ENCODE results near the gene WDFY4. TPM values are rescaled to one million over a fixed set of nuclear protein-coding genes. Genes with fewer than 3 reads are reported as not detected.
"Not testable (repeated sequence)": the region's sequence is repeated elsewhere in the genome, so short reads cannot be mapped to it uniquely, and the experiment has no call there.

WDFY4 gene
- total and polyA plus RNA-seq, 4 donors, result 0.57 to 7.1 (median 2.0) TPM

DNA sequence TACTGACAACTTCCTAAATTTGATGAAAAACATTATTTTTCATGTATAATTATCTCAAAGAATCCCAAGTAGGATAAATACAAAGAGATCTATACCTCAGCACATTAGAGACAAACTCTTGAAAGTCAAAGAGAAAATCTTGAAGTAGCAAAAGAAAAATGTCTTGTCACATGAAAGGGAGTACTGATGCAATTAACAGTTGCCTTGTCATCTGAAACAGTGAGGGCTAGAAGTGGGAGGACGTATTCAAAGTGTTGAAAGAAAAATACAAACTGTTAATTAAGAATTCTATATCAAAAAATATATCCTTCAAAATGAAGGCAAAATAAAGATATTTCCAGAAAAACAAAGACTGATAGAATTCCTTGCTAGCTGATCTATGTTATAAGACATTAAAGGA, 44.3 kb upstream of the WDFY4 start:
- Histone ChIP-seq H3K4me1 (ENCODE audit: control insufficient read depth in 4 of 4, insufficient read depth in 4 of 4, low read length in 3 of 4) (no peaks in the 10 kb centered on the region), H3K4me3 (ENCODE audit: low read depth in 1 of 3, low read length in 3 of 3) (no peak overlapping the region), H3K9ac (ENCODE audit: low read depth in 1 of 2, low read length in 2 of 2) (no peak overlapping the region), H3K27me3 (ENCODE audit: control insufficient read depth in 4 of 4, insufficient read depth in 4 of 4, low read length in 3 of 4) (no peaks in the 10 kb centered on the region), H3K36me3 (ENCODE audit: control insufficient read depth in 4 of 4, insufficient read depth in 3 of 4, low read depth in 1 of 4, low read length in 3 of 4) (no peaks in the 10 kb centered on the region), H3K9me3 (ENCODE audit: control insufficient read depth in 4 of 4, low read length in 3 of 4) (peaks cover 0 to 3% (median 0%) of the 10 kb centered on the region in 4 donors), H3K27ac (ENCODE audit: low read depth in 1 of 2, low read length in 2 of 2) (no peak overlapping the region)
- TF ChIP-seq, protein P1, sequence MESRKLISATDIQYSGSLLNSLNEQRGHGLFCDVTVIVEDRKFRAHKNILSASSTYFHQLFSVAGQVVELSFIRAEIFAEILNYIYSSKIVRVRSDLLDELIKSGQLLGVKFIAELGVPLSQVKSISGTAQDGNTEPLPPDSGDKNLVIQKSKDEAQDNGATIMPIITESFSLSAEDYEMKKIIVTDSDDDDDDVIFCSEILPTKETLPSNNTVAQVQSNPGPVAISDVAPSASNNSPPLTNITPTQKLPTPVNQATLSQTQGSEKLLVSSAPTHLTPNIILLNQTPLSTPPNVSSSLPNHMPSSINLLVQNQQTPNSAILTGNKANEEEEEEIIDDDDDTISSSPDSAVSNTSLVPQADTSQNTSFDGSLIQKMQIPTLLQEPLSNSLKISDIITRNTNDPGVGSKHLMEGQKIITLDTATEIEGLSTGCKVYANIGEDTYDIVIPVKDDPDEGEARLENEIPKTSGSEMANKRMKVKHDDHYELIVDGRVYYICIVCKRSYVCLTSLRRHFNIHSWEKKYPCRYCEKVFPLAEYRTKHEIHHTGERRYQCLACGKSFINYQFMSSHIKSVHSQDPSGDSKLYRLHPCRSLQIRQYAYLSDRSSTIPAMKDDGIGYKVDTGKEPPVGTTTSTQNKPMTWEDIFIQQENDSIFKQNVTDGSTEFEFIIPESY (IDR thresholded peaks at IDR 0.05), result no peak
- TF ChIP-seq, protein P2, sequence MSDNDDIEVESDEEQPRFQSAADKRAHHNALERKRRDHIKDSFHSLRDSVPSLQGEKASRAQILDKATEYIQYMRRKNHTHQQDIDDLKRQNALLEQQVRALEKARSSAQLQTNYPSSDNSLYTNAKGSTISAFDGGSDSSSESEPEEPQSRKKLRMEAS (IDR thresholded peaks at IDR 0.05), result no peak
- TF ChIP-seq, protein P3, sequence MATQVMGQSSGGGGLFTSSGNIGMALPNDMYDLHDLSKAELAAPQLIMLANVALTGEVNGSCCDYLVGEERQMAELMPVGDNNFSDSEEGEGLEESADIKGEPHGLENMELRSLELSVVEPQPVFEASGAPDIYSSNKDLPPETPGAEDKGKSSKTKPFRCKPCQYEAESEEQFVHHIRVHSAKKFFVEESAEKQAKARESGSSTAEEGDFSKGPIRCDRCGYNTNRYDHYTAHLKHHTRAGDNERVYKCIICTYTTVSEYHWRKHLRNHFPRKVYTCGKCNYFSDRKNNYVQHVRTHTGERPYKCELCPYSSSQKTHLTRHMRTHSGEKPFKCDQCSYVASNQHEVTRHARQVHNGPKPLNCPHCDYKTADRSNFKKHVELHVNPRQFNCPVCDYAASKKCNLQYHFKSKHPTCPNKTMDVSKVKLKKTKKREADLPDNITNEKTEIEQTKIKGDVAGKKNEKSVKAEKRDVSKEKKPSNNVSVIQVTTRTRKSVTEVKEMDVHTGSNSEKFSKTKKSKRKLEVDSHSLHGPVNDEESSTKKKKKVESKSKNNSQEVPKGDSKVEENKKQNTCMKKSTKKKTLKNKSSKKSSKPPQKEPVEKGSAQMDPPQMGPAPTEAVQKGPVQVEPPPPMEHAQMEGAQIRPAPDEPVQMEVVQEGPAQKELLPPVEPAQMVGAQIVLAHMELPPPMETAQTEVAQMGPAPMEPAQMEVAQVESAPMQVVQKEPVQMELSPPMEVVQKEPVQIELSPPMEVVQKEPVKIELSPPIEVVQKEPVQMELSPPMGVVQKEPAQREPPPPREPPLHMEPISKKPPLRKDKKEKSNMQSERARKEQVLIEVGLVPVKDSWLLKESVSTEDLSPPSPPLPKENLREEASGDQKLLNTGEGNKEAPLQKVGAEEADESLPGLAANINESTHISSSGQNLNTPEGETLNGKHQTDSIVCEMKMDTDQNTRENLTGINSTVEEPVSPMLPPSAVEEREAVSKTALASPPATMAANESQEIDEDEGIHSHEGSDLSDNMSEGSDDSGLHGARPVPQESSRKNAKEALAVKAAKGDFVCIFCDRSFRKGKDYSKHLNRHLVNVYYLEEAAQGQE (IDR thresholded peaks at IDR 0.05), result no peak
- TF ChIP-seq HNF4G (IDR thresholded peaks at IDR 0.05), result no peak
- no peak for TF ChIP-seq SP1 (IDR thresholded peaks at IDR 0.05)
- no peak for TF ChIP-seq NR2F2 (IDR thresholded peaks at IDR 0.05)
- no peak for TF ChIP-seq HNF4A (conservative IDR thresholded peaks at IDR 0.05)
- TF ChIP-seq, protein P4, sequence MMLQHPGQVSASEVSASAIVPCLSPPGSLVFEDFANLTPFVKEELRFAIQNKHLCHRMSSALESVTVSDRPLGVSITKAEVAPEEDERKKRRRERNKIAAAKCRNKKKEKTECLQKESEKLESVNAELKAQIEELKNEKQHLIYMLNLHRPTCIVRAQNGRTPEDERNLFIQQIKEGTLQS (IDR thresholded peaks at IDR 0.05), result no peak
- no peak for DNase-seq (ENCODE audit: low spot score)
- WGBS, result 72% methylated on average over 1 of the region's 1 CpG

DNA sequence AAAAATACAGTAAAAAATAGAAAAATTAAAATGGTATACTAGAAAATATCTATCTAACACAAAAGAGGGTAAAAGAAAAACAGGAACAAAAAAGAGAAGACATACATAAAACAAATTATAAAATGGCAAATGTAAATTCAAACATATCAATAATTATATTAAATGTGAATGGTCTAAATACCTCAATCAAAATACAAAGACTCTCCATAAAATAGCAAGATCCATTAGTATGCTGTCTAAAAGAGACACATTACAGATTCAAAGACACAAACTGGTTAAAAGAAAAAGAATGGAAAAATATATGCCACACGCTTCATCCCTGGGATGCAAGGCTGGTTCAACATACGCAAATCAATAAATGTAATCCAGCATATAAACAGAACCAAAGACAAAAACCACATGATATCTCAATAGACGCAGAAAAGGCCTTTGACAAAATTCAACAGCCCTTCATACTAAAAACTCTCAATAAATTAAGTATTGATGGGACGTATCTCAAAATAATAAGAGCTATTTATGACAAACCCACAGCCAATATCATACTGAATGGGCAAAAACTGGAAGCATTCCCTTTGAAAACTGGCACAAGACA, 43.5 kb upstream of the WDFY4 start:
- H3K9ac ChIP-seq (ENCODE audit: low read depth in 1 of 2, low read length in 2 of 2); H3K27ac ChIP-seq (ENCODE audit: low read depth in 1 of 2, low read length in 2 of 2): not testable (repeated sequence)
- WGBS, result 88% methylated on average over 4 of the region's 4 CpGs

DNA sequence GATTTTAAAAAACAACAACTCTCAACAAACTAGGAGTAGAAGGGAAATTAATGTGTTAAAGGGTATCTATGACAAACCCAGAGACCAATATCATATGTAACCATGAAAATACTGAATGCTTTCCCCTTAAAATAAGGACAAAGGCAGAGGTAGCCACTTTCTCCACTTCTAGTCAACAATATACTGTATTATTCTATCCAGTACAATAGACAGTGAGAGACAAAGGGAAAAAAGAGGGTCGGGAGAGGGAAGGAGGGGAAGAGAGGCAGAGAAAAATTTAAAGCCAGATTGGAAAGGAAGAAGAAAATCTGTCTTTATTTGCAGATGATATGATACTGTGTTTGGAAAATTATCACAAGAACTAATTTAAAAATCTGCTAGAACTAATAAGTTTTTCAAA, 39.1 kb upstream of the WDFY4 start:
- Histone ChIP-seq H3K36me3 (ENCODE audit: control insufficient read depth in 4 of 4, insufficient read depth in 3 of 4, low read depth in 1 of 4, low read length in 3 of 4) (no peaks in the 10 kb centered on the region), H3K27ac (ENCODE audit: low read depth in 1 of 2, low read length in 2 of 2) (no peak overlapping the region), H3K4me1 (ENCODE audit: control insufficient read depth in 4 of 4, insufficient read depth in 4 of 4, low read length in 3 of 4) (no peaks in the 10 kb centered on the region), H3K9me3 (ENCODE audit: control insufficient read depth in 4 of 4, low read length in 3 of 4) (no peaks in the 10 kb centered on the region), H3K27me3 (ENCODE audit: control insufficient read depth in 4 of 4, insufficient read depth in 4 of 4, low read length in 3 of 4) (no peaks in the 10 kb centered on the region), H3K4me3 (ENCODE audit: low read depth in 1 of 3, low read length in 3 of 3) (no peak overlapping the region), H3K9ac (ENCODE audit: low read depth in 1 of 2, low read length in 2 of 2) (no peak overlapping the region)
- no peak for TF ChIP-seq HNF4A (conservative IDR thresholded peaks at IDR 0.05)
- TF ChIP-seq, protein P3 (IDR thresholded peaks at IDR 0.05), result no peak
- TF ChIP-seq, protein P1 (IDR thresholded peaks at IDR 0.05), result no peak
- TF ChIP-seq FOXA1 (IDR thresholded peaks at IDR 0.05), result no peak
- no peak for TF ChIP-seq RAD21 (IDR thresholded peaks at IDR 0.05)
- DNase-seq (ENCODE audit: low spot score), result no peak
- WGBS, result 65% methylated on average over 1 of the region's 1 CpG

More for the DNA sequence above, 43.5 kb upstream of the WDFY4 start:
- DNase-seq (ENCODE audit: low spot score); H3K4me1 ChIP-seq (ENCODE audit: control insufficient read depth in 4 of 4, insufficient read depth in 4 of 4, low read length in 3 of 4); H3K36me3 ChIP-seq (ENCODE audit: control insufficient read depth in 4 of 4, insufficient read depth in 3 of 4, low read depth in 1 of 4, low read length in 3 of 4); H3K9me3 ChIP-seq (ENCODE audit: control insufficient read depth in 4 of 4, low read length in 3 of 4); H3K27me3 ChIP-seq (ENCODE audit: control insufficient read depth in 4 of 4, insufficient read depth in 4 of 4, low read length in 3 of 4); H3K4me3 ChIP-seq (ENCODE audit: low read depth in 1 of 3, low read length in 3 of 3): not testable (repeated sequence)

DNA sequence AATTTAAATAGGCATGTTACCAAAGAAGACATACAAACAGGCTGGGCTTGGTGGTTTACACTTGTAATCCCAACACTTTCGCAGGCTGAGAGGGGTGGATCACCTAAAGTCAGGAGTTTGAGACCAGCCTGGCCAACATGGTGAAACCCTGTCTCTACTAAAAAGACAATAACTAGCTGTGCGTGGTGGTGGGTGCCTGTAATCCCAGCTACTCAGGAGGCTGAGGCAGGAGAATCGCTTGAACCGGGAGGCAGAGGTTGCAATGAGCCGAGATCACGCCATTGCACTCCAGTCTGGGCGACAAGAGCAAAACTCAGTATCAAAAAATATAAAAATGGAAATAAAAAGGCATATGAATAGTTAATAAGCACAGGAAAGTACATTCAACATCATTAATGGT, 37.6 kb upstream of the WDFY4 start:
- H3K36me3 ChIP-seq (ENCODE audit: control insufficient read depth in 4 of 4, insufficient read depth in 3 of 4, low read depth in 1 of 4, low read length in 3 of 4); H3K27ac ChIP-seq (ENCODE audit: low read depth in 1 of 2, low read length in 2 of 2); H3K9ac ChIP-seq (ENCODE audit: low read depth in 1 of 2, low read length in 2 of 2); H3K27me3 ChIP-seq (ENCODE audit: control insufficient read depth in 4 of 4, insufficient read depth in 4 of 4, low read length in 3 of 4); DNase-seq (ENCODE audit: low spot score); H3K4me3 ChIP-seq (ENCODE audit: low read depth in 1 of 3, low read length in 3 of 3); H3K4me1 ChIP-seq (ENCODE audit: control insufficient read depth in 4 of 4, insufficient read depth in 4 of 4, low read length in 3 of 4); H3K9me3 ChIP-seq (ENCODE audit: control insufficient read depth in 4 of 4, low read length in 3 of 4): not testable (repeated sequence)
- 96% methylated on average over 7 of the region's 7 CpGs for WGBS

Data from liver (tissue), 9 donors.